Tongue (tissue), 2 donors: ENCODE data around the gene USP20. TPM values are rescaled to one million over a fixed set of nuclear protein-coding genes. Genes with fewer than 3 reads are reported as not detected.

Source experiments
- DNase-seq: peaks from one replicate; pipeline ENCODE4 v3.0.0-alpha.2; 2015
- total RNA-seq: library from RNA; depleted of rRNA; stranded (reverse); fragments of >200 nt; gene quantifications from one replicate; pipeline ENCODE4 v1.2.3, GENCODE V29; 2014

Gene USP20
- total RNA-seq, 1 donor from 2014 or later = 11.8 TPM

- peak; percentile 46 for DNase-seq
Observed at GRCh38 chr9:129875687-129876395, 40.6 kb downstream of the USP20 start.

- no peak for DNase-seq
Observed at GRCh38 chr9:129876815-129877214, 41.6 kb downstream of the USP20 start.

DNA sequence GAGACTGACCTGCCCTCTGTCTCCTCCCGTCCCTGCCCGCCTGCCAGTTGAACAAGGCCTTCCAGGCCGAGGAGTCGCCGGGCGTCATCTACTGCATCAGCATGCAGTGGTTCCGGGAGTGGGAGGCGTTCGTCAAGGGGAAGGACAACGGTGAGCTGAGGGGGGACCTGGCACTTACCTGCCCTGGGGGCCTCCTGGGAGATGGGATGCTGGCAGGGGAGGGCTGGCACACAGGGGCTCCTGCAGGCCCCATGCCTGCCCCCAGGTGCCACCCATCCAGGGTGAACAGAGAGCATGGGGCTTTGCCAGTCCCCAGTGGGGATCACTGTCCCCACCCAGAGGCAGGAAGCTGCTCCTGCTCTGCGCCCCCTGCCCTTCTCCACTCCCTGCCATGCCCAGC lies 43.0 kb downstream of the USP20 start:
- no peak for DNase-seq

GRCh38 chr9:129879103-129879699 lies 43.9 kb downstream of the USP20 start:
- peak; percentile 20 for DNase-seq

DNA sequence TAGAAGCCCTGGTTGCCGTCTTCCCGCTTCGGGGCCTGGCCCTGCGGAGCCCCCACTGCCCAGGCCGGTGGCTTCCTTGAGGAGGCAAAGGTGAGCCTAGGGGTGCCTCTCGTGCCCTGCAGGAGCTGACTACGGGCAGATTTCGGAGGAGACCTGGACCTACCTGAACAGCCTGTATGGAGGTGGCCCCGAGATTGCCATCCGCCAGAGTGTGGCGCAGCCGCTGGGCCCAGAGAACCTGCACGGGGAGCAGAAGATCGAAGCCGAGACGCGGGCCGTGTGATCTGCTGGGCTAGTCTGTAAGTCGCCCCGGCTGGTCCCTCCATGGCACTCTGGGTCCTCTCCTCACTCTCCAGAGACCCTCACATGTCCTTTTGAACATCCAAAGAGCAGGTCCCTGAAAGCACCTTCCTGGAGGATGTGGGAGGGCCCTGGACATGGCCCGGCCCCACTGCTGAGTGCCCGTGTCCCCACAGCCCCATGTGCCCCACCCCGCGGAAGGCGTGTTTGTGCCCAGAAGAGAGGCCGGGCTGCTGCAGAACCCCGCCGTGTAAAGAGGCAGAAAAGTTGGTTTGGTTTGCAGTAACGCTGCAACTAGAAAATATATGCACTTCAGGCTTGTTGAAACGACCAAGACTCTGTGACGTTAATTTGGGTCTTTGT lies 44.9 kb downstream of the USP20 start:
- no peak for DNase-seq

- peak; percentile 80 for DNase-seq
Observed at GRCh38 chr9:129880654-129881546, 45.6 kb downstream of the USP20 start.

DNA sequence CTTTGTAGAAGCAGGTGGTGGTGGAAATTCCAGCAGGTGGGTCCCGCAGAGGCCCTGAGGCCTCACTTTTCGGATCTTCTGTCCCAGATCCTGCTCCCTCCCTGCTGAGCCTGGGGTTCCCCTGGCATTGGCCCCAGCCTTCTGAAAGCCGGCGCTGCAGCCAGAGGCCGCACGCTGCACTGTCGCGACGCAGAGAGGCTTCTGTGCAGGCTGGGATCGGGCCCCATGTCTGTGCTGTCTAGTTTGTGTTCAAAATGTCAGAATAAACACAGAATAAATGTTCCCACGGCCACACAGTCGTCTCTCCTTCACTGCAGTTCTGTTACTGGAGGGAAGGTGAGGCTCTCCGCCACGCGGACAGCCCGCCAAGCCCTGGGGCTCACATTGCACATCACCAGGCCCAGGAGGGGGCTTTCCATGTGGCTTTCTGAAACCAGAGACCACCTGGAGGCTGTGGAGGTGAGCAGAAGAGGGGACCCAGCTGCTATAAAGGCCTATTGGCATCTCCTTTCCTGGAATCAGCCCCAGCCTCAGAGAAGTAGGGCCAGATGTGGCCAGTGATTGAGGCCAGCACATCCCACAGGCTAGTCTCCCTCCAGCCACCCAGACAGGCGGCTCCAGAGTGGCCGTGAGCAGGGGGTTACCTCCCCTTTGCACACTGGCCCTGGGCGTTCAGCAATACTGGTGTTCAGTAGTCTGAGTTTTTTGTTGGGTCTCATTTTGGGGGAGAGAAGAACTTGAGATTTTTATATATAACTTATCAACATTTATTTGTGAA lies 46.5 kb downstream of the USP20 start:
- no peak for DNase-seq

- DNase-seq = peak; percentile 85
Observed at GRCh38 chr9:129884220-129885017, 49.2 kb downstream of the USP20 start.

DNA sequence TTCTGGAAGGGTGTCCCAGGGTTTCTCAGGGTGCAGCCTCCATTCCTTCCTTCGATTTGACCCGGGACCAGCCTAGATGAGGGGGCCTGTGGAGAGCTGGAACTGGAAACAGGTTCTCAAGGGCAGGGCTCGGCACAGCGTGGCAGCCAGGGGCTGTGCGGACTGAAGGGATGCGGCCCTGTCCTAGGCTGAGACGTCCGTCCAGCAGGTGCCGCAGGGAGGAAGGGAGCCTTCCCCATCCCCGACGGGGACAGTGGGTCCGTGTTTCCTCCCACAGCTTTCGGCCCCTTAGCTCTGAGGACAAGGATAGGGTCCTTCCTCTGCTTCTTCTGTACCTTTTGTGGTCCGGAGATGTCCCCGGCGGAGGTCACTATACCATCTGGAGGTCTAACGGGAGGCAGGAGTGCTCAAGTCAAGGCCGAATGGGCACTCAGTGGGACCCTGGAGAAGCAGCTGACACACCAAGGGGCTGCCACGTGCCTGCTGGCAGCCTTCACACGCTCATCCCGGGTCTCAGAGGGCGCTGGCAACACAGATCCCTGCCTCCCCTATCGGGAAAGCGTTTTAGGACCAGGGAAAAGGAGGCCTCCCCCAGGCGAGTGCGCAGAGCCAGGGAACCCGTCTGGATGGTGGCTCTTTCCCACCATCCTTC lies 49.9 kb downstream of the USP20 start:
- DNase-seq = no peak

DNA sequence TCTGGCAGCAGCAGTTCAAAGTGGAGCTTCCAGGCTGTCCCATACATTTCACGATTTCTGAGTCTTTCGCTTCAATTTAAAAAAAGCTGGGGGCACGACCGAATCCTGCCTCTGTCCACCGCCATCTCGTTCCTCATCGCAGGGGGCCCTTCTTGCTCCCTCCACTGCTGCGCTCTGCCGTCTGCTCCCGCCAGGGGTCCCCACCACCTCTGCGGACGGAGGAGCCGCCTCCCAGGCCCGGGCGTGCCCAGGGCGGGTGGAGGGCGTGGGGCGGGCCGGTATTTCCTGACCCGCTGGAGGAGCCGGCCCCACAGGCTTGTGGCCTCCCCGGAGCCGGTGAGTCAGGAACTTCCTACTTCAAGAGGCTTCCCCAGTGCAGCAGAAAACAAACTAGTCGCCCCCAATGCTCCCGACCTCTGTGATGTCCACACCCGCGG lies 50.4 kb downstream of the USP20 start:
- peak; percentile 91 for DNase-seq

- no peak for DNase-seq
Observed at GRCh38 chr9:129886226-129887174, 51.2 kb downstream of the USP20 start.

DNA sequence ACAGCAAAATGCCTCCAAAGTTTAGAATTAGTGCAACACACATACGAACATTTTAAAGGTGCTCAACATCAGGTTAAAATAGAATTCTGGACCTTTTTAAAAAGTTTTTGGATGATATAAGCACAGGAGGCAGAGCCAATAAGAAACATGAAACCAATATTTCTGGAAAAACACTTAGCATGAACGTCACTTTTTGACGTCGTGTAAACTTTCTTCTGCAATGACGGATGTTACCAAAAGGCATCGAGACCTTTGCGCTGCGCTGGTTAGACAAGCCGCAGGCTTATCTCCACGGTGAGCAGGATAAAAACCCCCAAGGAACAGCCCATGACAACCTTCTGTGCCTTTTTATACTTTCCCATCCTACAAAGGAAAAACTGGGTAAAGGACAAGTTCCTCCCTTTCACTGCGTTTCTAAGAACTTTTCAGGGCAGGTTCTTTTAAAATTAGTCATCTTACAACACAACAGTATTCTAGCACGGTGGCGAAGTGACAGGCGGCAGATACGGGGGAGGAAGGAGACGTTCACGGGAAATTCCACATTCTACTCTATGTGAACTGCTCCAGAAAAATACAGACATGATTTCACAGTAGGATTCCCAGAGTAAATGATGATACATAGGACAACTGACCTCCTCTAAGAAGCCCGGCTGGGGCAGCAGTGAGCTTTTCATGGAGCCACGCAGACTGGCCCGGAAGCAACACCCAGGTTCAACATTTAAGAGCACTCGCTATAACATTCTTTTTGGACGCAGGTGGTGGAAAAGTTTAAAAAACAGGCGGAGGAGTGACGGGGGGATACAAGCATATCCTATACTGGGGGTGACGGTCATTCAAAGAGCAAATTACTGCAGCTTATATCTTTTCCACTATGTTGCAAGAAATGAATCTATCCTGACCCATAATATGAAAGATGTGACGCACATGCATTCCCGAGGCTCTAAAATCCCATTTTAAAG lies 52.4 kb downstream of the USP20 start:
- DNase-seq = peak; percentile 52

DNA sequence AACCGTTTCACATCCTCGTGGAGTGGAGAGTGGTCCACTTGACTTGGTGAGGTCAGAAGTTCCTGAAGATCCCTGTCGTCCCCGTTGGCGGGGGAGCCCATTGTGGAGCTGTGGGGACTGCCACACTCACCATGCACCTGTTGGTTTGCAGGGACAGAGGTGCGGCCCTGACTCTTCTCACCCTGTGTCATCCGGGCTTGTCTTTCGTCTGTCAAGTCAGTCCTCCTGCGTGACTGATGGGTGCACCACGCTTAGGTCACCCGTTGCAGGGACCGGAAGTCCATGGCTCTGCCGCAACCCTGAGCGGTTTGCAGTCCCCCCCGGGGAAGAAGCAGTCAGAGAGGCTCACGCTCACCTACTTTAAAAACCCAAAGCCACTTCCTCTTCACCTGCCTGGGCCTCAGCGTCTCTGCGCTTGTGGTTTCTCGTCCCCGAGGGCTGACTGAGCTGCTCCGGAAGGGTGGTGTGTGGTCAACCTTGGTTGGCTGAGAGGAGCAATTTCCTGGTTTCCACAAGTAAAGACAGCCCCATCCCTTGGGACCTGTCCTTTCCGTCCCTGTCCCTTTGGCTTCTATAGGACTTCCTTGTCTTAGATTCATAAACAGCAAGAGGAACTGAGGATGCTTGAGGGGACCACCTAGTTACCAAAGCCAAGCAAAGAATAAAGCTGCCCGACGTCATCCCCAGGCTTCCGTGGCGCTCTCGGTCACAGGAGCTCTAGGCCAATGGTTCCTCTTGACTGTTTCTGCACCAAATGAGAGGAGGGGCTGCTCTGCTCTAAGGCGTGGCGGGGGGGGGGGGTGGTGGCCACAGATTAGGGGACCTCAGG lies 53.2 kb downstream of the USP20 start:
- DNase-seq = no peak

GRCh38 chr9:129889122-129889940 lies 54.1 kb downstream of the USP20 start:
- no peak for DNase-seq

- peak; percentile 35 for DNase-seq
Observed at GRCh38 chr9:129889941-129890717, 54.9 kb downstream of the USP20 start.
